ENCODE data around the gene LYVE1. TPM values are rescaled to one million over a fixed set of nuclear protein-coding genes. Genes with fewer than 3 reads are reported as not detected.

The LYVE1 gene
- polyA plus RNA-seq, 1 experiment, result 0.19 TPM

DNA sequence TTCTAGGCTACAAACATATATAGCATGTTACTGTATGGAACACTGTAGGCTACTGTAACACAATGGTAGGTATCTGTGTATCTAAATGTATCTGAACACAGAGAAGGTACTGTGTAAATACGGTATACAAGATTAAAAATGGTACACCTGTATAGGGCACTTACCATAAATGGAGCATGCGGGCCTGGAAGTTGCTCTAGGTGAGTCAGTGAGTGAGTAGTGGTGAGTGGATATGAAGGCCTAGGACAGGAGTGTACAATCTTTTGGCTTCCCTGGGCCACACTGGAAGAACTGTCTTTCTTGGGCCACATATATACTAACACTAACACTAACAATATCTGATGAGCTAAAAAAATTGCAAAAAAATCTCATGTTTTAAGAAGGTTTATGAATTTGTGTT lies 48.8 kb downstream of the LYVE1 start:
- no peak for DNase-seq (ENCODE audit: low read depth, low spot score)
- Histone ChIP-seq H3K27ac (ENCODE audit: low read depth, low read length) (no peak overlapping the region), H3K27me3 (ENCODE audit: control insufficient read depth, insufficient read depth, low read length) (no peaks in the 10 kb centered on the region), H3K9me3 (ENCODE audit: control insufficient read depth, insufficient read depth, low read length) (no peaks in the 10 kb centered on the region), H3K4me3 (ENCODE audit: low read depth, low read length) (no peak overlapping the region)
- ChIA-PET CTCF (interaction anchor here (1.9 to 2.5 kb wide), 2 partner anchors 21 to 113 kb away, joined by 7 to 12 read pairs; partner anchors contain the start of gene RNF141), POLR2A (no interaction called here)
- TF ChIP-seq CTCF (IDR thresholded peaks at IDR 0.05; ENCODE audit: low read depth, low read length), result no peak

DNA sequence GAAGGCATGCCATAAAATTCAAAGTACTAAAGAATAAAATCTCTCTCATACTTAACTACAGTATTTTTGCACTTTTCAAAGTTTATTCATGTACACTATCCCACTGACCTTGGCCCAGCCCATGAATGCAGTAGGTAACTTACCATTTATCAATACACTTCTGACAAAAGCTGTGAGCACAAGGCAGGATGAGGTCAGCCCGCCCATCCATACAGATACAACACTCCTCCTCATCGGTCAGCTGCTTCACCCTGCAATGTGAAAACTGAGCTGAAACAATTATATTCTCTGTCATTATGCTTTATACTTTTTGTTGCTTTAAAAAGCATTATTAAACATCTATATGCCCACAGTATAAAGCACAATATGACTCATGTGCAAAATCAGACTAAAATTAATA lies 49.6 kb downstream of the LYVE1 start:
- no peak for DNase-seq (ENCODE audit: low read depth, low spot score)
- POLR2A ChIA-PET, result no interaction called here
- no peak for TF ChIP-seq CTCF (IDR thresholded peaks at IDR 0.05; ENCODE audit: low read depth, low read length)
- CTCF ChIA-PET, result no interaction called here
- no peaks in the 10 kb centered on the region for H3K9me3 ChIP-seq (ENCODE audit: control insufficient read depth, insufficient read depth, low read length)
- no peak overlapping the region for H3K4me3 ChIP-seq (ENCODE audit: low read depth, low read length)
- no peaks in the 10 kb centered on the region for H3K27me3 ChIP-seq (ENCODE audit: control insufficient read depth, insufficient read depth, low read length)
- H3K27ac ChIP-seq (ENCODE audit: low read depth, low read length), result no peak overlapping the region

GRCh38 chr11:10518123-10518522 lies 50.3 kb downstream of the LYVE1 start:
- TF ChIP-seq CTCF (IDR thresholded peaks at IDR 0.05; ENCODE audit: low read depth, low read length), result no peak
- H3K27me3 ChIP-seq (ENCODE audit: control insufficient read depth, insufficient read depth, low read length), result no peaks in the 10 kb centered on the region
- DNase-seq (ENCODE audit: low read depth, low spot score), result no peak
- no peak overlapping the region for H3K4me3 ChIP-seq (ENCODE audit: low read depth, low read length)
- no peak overlapping the region for H3K27ac ChIP-seq (ENCODE audit: low read depth, low read length)
- CTCF ChIA-PET, result no interaction called here
- H3K9me3 ChIP-seq (ENCODE audit: control insufficient read depth, insufficient read depth, low read length), result no peaks in the 10 kb centered on the region
- POLR2A ChIA-PET, result no interaction called here

- Histone ChIP-seq H3K27me3 (ENCODE audit: control insufficient read depth, insufficient read depth, low read length) (no peaks in the 10 kb centered on the region), H3K4me3 (ENCODE audit: low read depth, low read length) (no peak overlapping the region), H3K27ac (ENCODE audit: low read depth, low read length) (no peak overlapping the region), H3K9me3 (ENCODE audit: control insufficient read depth, insufficient read depth, low read length) (no peaks in the 10 kb centered on the region)
- TF ChIP-seq CTCF (IDR thresholded peaks at IDR 0.05; ENCODE audit: low read depth, low read length), result no peak
- DNase-seq (ENCODE audit: low read depth, low spot score), result no peak
- CTCF ChIA-PET, result interaction anchor here (1.0 to 1.2 kb wide), 3 partner anchors 25 to 255 kb away, joined by 3 to 4 read pairs (median 4); partner anchors contain the start of gene RNF141
- POLR2A ChIA-PET, result interaction anchor here (2.0 kb wide), 1 partner anchor 12 kb away, joined by 5 read pairs; no protein-coding TSS in a partner anchor
Measured at GRCh38 chr11:10515418-10515817, 53.0 kb downstream of the LYVE1 start.

- H3K4me3 ChIP-seq (ENCODE audit: low read depth, low read length), result no peak overlapping the region
- ChIA-PET POLR2A (interaction anchor here (2.0 kb wide), 1 partner anchor 13 kb away, joined by 5 read pairs; no protein-coding TSS in a partner anchor), CTCF (interaction anchor here (0.6 to 1.0 kb wide), 9 partner anchors 19 to 222 kb away, joined by 3 to 5 read pairs (median 3); partner anchors contain the start of gene RNF141)
- DNase-seq (ENCODE audit: low read depth, low spot score), result no peak
- H3K27ac ChIP-seq (ENCODE audit: low read depth, low read length), result no peak overlapping the region
- no peaks in the 10 kb centered on the region for H3K9me3 ChIP-seq (ENCODE audit: control insufficient read depth, insufficient read depth, low read length)
- no peak for TF ChIP-seq CTCF (IDR thresholded peaks at IDR 0.05; ENCODE audit: low read depth, low read length)
- H3K27me3 ChIP-seq (ENCODE audit: control insufficient read depth, insufficient read depth, low read length), result no peaks in the 10 kb centered on the region
Measured at GRCh38 chr11:10514709-10515108, 53.8 kb downstream of the LYVE1 start.

Data from AG04450 (cell line).